ENCODE measurements around the gene TRIP13.

DNA sequence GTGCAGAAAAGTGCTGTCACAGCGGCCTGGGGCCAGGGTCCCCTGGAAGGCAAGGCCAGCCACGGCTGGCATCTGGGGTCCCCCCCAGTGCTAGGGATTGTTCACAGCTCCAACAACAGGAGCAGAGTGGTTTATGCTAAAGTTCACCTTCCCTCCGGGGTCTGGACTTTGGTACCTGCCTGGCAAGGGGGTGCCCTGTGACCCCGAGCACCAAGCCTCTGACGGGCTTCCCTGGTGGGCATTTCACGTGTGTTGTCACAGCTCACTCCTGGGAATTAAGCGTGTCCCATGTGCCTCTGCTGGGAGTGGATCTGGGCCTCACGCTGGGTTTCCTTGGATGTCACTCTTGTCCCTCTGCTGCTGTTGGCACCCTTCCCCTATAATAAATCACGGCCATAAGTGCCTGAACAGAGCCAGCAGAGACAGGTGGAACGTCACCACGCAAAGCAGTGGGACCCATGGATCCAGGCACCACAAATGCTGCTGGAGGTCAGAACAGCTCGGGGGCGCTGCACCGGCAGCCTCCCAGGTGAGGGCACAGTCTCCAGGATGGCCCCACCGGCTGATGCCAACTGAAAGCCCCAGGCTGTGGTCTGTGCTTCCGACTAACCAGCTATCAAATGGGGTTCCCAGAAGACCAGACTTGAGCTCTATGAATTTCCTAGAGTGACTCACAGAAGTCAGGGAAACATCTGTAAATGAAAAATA, 24.1 kb upstream of the TRIP13 start:
- TF ChIP-seq EZH2phosphoT487 (IDR thresholded peaks at IDR 0.05; ENCODE audit: borderline replicate concordance, low read length) (no peak), CTCF (IDR thresholded peaks at IDR 0.05; ENCODE audit: low read depth, low read length, poor library complexity, severe bottlenecking) (no peak)
